HG02970 (cell line): Measurements from ENCODE around the gene GUK1.

ENCODE experiments used
- ATAC-seq: cut with Tn5 transposase; IDR thresholded peaks from one replicate; pipeline ENCODE4 v1.9.1; 2021; ENCODE audit warnings: mild to moderate bottlenecking, moderate library complexity, moderate number of reproducible peaks; ENCODE audit not compliant: unreplicated experiment, low FRiP score

GUK1 gene

GRCh38 chr1:228148935-228149405 is 8.9 kb downstream of the GUK1 start:
- ATAC-seq = no peak

DNA sequence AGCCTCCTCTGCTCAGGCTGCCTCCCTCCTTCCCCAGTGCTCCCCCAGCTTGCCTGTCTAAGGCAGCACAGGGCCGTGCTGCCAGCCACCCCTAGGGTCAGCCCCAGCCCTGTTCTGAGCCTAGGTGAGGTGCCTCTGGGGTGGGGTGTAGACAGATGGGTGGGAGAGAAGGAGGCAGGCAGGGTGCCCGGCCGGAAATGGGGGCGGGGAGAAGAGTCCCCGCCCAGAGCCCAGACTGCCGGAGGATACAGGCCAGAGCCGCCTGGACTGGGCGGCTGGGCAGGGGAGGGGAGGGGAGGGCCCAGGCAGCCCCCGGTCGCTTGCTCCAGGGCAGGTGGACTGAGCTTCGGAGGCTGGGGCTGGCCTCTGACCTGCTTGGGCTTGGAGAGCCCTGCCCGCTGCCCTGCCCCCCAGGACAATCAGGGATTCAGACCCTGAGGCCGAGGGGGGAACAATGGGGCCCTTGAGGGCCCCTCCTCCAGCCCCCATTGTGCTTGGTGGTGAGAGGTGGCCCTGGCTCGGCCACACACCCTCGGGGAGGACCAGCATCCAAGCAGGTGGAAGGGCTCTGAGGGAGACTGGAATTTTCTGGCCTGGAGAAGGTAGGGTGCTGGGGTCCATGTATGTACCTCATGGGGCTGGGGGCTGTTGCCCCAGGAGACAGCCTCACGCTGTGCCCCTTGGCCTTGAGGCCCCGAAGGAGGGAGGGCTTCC is 9.5 kb downstream of the GUK1 start, which contains the start of gene GJC2:
Gene GJC2, plus strand, starts transcription at position 525 of the 714 bp plus-strand sequence. CDS start 7,829 bp downstream, outside the sequence.
- no peak for ATAC-seq

GRCh38 chr1:228150120-228150460 is 10.0 kb downstream of the GUK1 start:
- no peak for ATAC-seq

- no peak for ATAC-seq
Measured at GRCh38 chr1:228150461-228151179, 10.5 kb downstream of the GUK1 start.

- no peak for ATAC-seq
Measured at GRCh38 chr1:228151180-228151925, 11.3 kb downstream of the GUK1 start.

DNA sequence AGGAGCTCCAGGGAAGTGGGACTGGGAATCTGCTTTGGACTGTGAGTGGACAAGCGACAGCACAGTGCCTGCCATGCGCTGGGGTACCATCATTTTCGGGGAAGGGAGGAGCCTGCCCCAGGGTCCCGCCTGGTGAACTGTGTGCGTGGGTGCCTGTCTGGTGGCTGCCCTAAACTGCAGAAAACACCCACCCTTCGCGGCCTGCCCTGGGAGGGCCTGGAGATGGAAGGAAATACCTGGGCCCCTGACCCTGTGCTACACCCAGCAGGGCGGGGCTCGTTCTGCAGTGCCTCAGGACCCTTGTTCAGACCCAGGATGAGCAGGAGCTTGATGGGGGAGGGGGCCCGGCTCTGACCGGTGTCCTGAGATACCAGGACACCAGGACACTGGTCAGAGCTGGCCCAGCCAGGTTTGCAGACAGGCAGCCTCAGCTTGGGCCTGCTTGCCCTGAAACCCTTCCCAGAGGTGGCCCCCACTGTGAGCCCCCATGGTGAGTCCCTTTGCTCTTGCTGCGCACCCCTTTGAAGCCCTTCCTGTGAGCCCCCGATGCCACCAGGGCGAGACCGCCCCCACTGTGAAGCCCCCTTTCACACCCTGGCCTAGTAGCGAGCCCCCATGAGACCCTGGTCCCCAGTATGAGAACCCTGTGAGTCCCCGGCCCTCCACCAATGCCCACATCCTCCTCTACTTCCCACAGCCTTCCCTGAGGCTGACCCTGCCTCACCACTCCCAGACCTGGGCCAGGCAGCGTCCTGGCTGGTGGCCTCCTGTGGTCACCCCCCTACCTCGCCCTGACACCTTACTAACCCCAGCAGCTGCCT is 12.2 kb downstream of the GUK1 start:
- ATAC-seq = no peak

GRCh38 chr1:228152918-228153258 is 12.8 kb downstream of the GUK1 start:
- no peak for ATAC-seq

- no peak for ATAC-seq
Measured at GRCh38 chr1:228154021-228154669, 14.1 kb downstream of the GUK1 start.

GRCh38 chr1:228154670-228155571 is 14.8 kb downstream of the GUK1 start:
- no peak for ATAC-seq

- ATAC-seq = no peak
Measured at GRCh38 chr1:228155596-228156514, 15.8 kb downstream of the GUK1 start.

GRCh38 chr1:228156515-228156881 is 16.4 kb downstream of the GUK1 start:
- no peak for ATAC-seq

GRCh38 chr1:228156941-228157728 is 17.1 kb downstream of the GUK1 start:
- no peak for ATAC-seq

GRCh38 chr1:228157729-228158126 is 17.6 kb downstream of the GUK1 start:
- ATAC-seq = no peak

- ATAC-seq = no peak
Measured at GRCh38 chr1:228158151-228159007, 18.3 kb downstream of the GUK1 start.

- ATAC-seq = no peak
Measured at GRCh38 chr1:228159008-228159665, 19.1 kb downstream of the GUK1 start.
